Endothelial cell of umbilical vein (primary cell): ENCODE data around the gene LIPG. TPM values are rescaled to one million over a fixed set of nuclear protein-coding genes. Genes with fewer than 3 reads are reported as not detected.

Source experiments
- BruUV-seq: library from RNA; stranded (reverse); fragments of 400-500 nt; replicated peaks from 2 replicates; lab custom pipeline; 2021; lab: Mats Ljungman, UMichigan
- CTCF ChIA-PET: fragments of 300-600, 350-600 bp; sonication (Branson Sonifier 250); formaldehyde crosslinking; loops from one replicate; lab custom pipeline; 2021; ENCODE audit warnings: antibody characterized with exemption, inconsistent platforms; lab: Charles Lee
- POLR2A ChIA-PET: fragments of 300-600, 350-600 bp; sonication (Branson Sonifier 250); formaldehyde crosslinking; loops from one replicate; lab custom pipeline; 2021; ENCODE audit warnings: antibody characterized with exemption, inconsistent platforms; lab: Charles Lee
- DNase-seq: peaks from one replicate; pipeline ENCODE4 v3.0.0-alpha.2; 2011; ENCODE audit warnings: low read depth, low spot score
- FAIRE-seq: peaks from 2 replicates; lab custom pipeline; 2011; peaks lifted over from hg19 to GRCh38; lab: Jason Lieb, UNC
- H2AFZ ChIP-seq: 2 replicates; pipeline ENCODE4 v1.6.0; 2012; ENCODE audit warnings: low read depth, low read length, control low read depth, inconsistent platforms
- H3K27ac ChIP-seq: 2 replicates; pipeline ENCODE4 v1.5.1; 2011; ENCODE audit warnings: low read depth, mild to moderate bottlenecking, control low read depth, low read length, moderate library complexity; ENCODE audit not compliant: insufficient read depth
- H3K27me3 ChIP-seq, 2 experiments: 2 replicates each; pipeline versions ENCODE4 v1.6.0 to v1.6.1; 2011; ENCODE audit warnings: low read length in 2 of 2, mixed read lengths in 1 of 2; ENCODE audit not compliant: control insufficient read depth in 2 of 2, insufficient read depth in 2 of 2
- H3K36me3 ChIP-seq, 2 experiments: 2 replicates in 1 of 2; 3 replicates in 1 of 2; pipeline ENCODE4 v1.5.1; 2011; ENCODE audit warnings: low read length in 2 of 2, mild to moderate bottlenecking in 1 of 2, moderate library complexity in 1 of 2; ENCODE audit not compliant: control insufficient read depth in 2 of 2, insufficient read depth in 2 of 2; ENCODE audit errors: extremely low read depth in 1 of 2
- H3K4me1 ChIP-seq: 3 replicates; pipeline ENCODE4 v1.5.1; 2011; ENCODE audit warnings: mild to moderate bottlenecking, low read length; ENCODE audit not compliant: control insufficient read depth, insufficient read depth; ENCODE audit errors: extremely low read depth
- H3K4me2 ChIP-seq: 2 replicates; pipeline ENCODE4 v1.6.1; 2011; ENCODE audit warnings: low read length, control low read depth, mixed read lengths; ENCODE audit not compliant: insufficient read depth
- H3K4me3 ChIP-seq, 3 experiments: fragments of 200-600 bp in 1 of 3; sonication (generic), shearing (Covaris generic) in 1 of 3; replicated peaks in 1 of 3; 2 replicates each; pipeline ENCODE4 v1.5.1; 2011 to 2016; ENCODE audit warnings: control low read depth in 3 of 3, low read length in 3 of 3, mild to moderate bottlenecking in 2 of 3, inconsistent platforms in 1 of 3, low read depth in 1 of 3, moderate library complexity in 1 of 3; ENCODE audit not compliant: insufficient read depth in 1 of 3
- H3K79me2 ChIP-seq: 2 replicates; pipeline ENCODE4 v1.6.0; 2012; ENCODE audit warnings: low read length, inconsistent platforms; ENCODE audit not compliant: control insufficient read depth, insufficient read depth
- H3K9ac ChIP-seq: replicated peaks from 2 replicates; pipeline ENCODE3; 2011; ENCODE audit warnings: low read length, control low read depth; ENCODE audit not compliant: insufficient read depth; ENCODE audit errors: extremely low read depth
- H3K9me1 ChIP-seq: replicated peaks from 3 replicates; pipeline ENCODE4 v1.6.0; 2011; ENCODE audit warnings: mild to moderate bottlenecking, low read length; ENCODE audit not compliant: control insufficient read depth, insufficient read depth; ENCODE audit errors: extremely low read depth
- H3K9me3 ChIP-seq: replicated peaks from 2 replicates; pipeline ENCODE4 v1.5.1; 2012; ENCODE audit warnings: low read length, inconsistent platforms; ENCODE audit not compliant: control insufficient read depth, insufficient read depth
- H4K20me1 ChIP-seq: replicated peaks from 2 replicates; pipeline ENCODE3; 2011; ENCODE audit warnings: mild to moderate bottlenecking, low read length; ENCODE audit not compliant: control insufficient read depth, insufficient read depth; ENCODE audit errors: extremely low read depth
- EZH2 ChIP-seq: IDR thresholded peaks from 2 replicates; pipeline ENCODE4 v1.6.1; 2012; ENCODE audit warnings: borderline replicate concordance, low read depth, mild to moderate bottlenecking, moderate library complexity, low read length, inconsistent platforms; ENCODE audit not compliant: severe bottlenecking
- FOS ChIP-seq: IDR thresholded peaks from 2 replicates; pipeline ENCODE4 v1.6.1; 2011; ENCODE audit warnings: mild to moderate bottlenecking, low read length, moderate library complexity, borderline replicate concordance; ENCODE audit not compliant: insufficient read depth
- GATA2 ChIP-seq: IDR thresholded peaks from 2 replicates; pipeline ENCODE4 v1.7.0; 2011; ENCODE audit warnings: low read depth, mild to moderate bottlenecking, moderate library complexity, mixed read lengths, low read length; ENCODE audit not compliant: insufficient read length, insufficient read depth
- JUN ChIP-seq: IDR thresholded peaks from 2 replicates; pipeline ENCODE4 v1.6.1; 2011; ENCODE audit warnings: borderline replicate concordance, low read depth; ENCODE audit not compliant: insufficient read length, insufficient read depth
- MYC ChIP-seq: IDR thresholded peaks from one replicate; pipeline ENCODE4 v1.6.1; 2011; ENCODE audit warnings: mild to moderate bottlenecking, low read depth, low read length
- POLR2A ChIP-seq: IDR thresholded peaks from 2 replicates; pipeline ENCODE4 v1.6.1; 2012; ENCODE audit warnings: low read depth, mild to moderate bottlenecking, control low read depth, low read length
- POLR2AphosphoS5 ChIP-seq: IDR thresholded peaks from 2 replicates; pipeline ENCODE4 v1.6.1; 2012; ENCODE audit warnings: low read depth, mild to moderate bottlenecking, control low read depth, low read length, moderate library complexity; ENCODE audit not compliant: insufficient read depth
- dilution Hi-C: fragments of 300-500 bp; cut with MboI; formaldehyde crosslinking; loops from one replicate; pipeline ENCODE4 v1.15.0; 2019; ENCODE audit warnings: low sequenced_read_pairs; ENCODE audit not compliant: extremely low pct_ligation_motif_present
- intact Hi-C: fragments of 100-400 bp; cut with micrococcal nuclease; formaldehyde crosslinking; loops from one replicate; pipeline ENCODE4 v1.10.0; 2022
- polyA plus RNA-seq, 4 experiments: library from polyadenylated mRNA; depleted of rRNA in 3 of 4; stranded (reverse) in 3 of 4; unstranded in 1 of 4; fragments of >200 nt; gene quantifications; 2 replicates each; pipeline versions ENCODE4 v1.2.1 to v1.2.3, GENCODE V29; 2011 to 2012; ENCODE audit warnings: missing spikeins in 1 of 4
- total RNA-seq: library from RNA; stranded (reverse); gene quantifications from 2 replicates; pipeline ENCODE4 v1.2.3, GENCODE V29; 2021
- TF ChIP-seq, protein P1 (sequence below): IDR thresholded peaks from 2 replicates; pipeline ENCODE4 v1.6.1; 2011; ENCODE audit not compliant: insufficient read depth, insufficient read length
- TF ChIP-seq, protein P2 (sequence below), 2 donors: IDR thresholded peaks; 1 replicate in 1 of 2; 2 replicates in 1 of 2; pipeline ENCODE4 v1.5.1; 2011; ENCODE audit warnings: low read length in 2 of 2, mild to moderate bottlenecking in 2 of 2, moderate library complexity in 2 of 2, control low read depth in 1 of 2, inconsistent platforms in 1 of 2, low read depth in 1 of 2; ENCODE audit not compliant: insufficient read depth in 1 of 2; ENCODE audit errors: extremely low read depth in 1 of 2

LIPG gene
- total and polyA plus RNA-seq, 2 donors (not counting 3 experiments of a cell fraction or from before 2014, with no cell fraction given) = 80.6 to 86.3 TPM

DNA sequence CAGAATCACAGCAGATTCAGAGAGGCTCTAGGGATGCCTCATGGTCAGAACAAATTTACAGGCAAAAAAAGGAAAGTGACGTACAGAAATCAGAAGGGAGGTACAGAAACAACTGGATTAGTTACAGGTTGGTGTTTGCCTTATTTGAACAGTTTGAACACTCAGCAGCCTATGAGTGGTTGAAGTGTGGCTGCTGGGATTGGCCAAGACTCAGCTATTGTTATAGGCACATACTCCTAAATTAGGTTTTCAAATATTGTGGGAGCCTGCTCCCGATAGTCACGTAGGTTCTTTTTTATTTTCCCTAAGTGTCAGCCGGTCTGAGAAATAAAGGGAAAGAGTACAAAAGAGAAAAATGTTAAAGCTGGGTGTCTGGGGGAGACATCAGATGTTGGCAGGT lies 8.9 kb upstream of the LIPG start:
- Histone ChIP-seq H3K27ac (no peak overlapping the region), H3K9ac (no peak overlapping the region), H3K4me3 (no peak overlapping the region), H3K4me2 (no peak overlapping the region), H3K79me2 (no peaks in the 10 kb centered on the region), H2AFZ (no peak overlapping the region), H3K9me1 (no peaks in the 10 kb centered on the region), H3K36me3 (no peaks in the 10 kb centered on the region), H3K27me3 (peaks cover 10 to 11% of the 10 kb centered on the region in 2 experiments), H3K9me3 (no peaks in the 10 kb centered on the region), H3K4me1 (no peaks in the 10 kb centered on the region), H4K20me1 (no peaks in the 10 kb centered on the region)
- ChIA-PET CTCF (interaction anchor here (0.9 to 2.0 kb wide), 4 partner anchors 42 to 309 kb away, joined by 3 to 11 read pairs (median 6); no protein-coding TSS in a partner anchor), POLR2A (no interaction called here)
- FAIRE-seq = no peak
- no peak for DNase-seq
- dilution Hi-C loops = no loop called here
- TF ChIP-seq EZH2 (no peak), JUN (no peak), MYC (no peak), GATA2 (no peak), POLR2A (no peak), FOS (no peak), POLR2AphosphoS5 (no peak)
- TF ChIP-seq, protein P1, sequence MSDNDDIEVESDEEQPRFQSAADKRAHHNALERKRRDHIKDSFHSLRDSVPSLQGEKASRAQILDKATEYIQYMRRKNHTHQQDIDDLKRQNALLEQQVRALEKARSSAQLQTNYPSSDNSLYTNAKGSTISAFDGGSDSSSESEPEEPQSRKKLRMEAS = no peak
- TF ChIP-seq, protein P2, sequence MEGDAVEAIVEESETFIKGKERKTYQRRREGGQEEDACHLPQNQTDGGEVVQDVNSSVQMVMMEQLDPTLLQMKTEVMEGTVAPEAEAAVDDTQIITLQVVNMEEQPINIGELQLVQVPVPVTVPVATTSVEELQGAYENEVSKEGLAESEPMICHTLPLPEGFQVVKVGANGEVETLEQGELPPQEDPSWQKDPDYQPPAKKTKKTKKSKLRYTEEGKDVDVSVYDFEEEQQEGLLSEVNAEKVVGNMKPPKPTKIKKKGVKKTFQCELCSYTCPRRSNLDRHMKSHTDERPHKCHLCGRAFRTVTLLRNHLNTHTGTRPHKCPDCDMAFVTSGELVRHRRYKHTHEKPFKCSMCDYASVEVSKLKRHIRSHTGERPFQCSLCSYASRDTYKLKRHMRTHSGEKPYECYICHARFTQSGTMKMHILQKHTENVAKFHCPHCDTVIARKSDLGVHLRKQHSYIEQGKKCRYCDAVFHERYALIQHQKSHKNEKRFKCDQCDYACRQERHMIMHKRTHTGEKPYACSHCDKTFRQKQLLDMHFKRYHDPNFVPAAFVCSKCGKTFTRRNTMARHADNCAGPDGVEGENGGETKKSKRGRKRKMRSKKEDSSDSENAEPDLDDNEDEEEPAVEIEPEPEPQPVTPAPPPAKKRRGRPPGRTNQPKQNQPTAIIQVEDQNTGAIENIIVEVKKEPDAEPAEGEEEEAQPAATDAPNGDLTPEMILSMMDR (IDR thresholded peaks at IDR 0.05; ENCODE audit: extremely low read depth in 1 of 2, insufficient read depth in 1 of 2, low read depth in 1 of 2, low read length in 2 of 2) = no peak
- no TSS peak for BruUV-seq
- intact Hi-C loops = no loop called here
